COLO829 (cell line): ENCODE data around the gene WSCD1.

ENCODE experiments used
- DNase-seq: peaks from one replicate; pipeline ENCODE4 v3.0.0; 2012; ENCODE audit warnings: low spot score

WSCD1 gene

GRCh38 chr17:6160911-6161855 lies 91.0 kb downstream of the WSCD1 start:
- no peak for DNase-seq

- DNase-seq = no peak
Measured at GRCh38 chr17:6162216-6162615, 92.0 kb downstream of the WSCD1 start.

- no peak for DNase-seq
Measured at GRCh38 chr17:6162892-6163291, 92.7 kb downstream of the WSCD1 start.

- DNase-seq = no peak
Measured at GRCh38 chr17:6163612-6164333, 93.6 kb downstream of the WSCD1 start.

GRCh38 chr17:6164996-6165395 lies 94.8 kb downstream of the WSCD1 start:
- no peak for DNase-seq

GRCh38 chr17:6165806-6166205 lies 95.6 kb downstream of the WSCD1 start:
- DNase-seq = no peak

GRCh38 chr17:6166492-6167179 lies 96.5 kb downstream of the WSCD1 start:
- no peak for DNase-seq

- DNase-seq = no peak
Measured at GRCh38 chr17:6168296-6168695, 98.1 kb downstream of the WSCD1 start.

GRCh38 chr17:6170349-6170748 lies 100.2 kb downstream of the WSCD1 start:
- DNase-seq = no peak

GRCh38 chr17:6172642-6173330 lies 102.6 kb downstream of the WSCD1 start:
- DNase-seq = no peak

GRCh38 chr17:6173653-6174052 lies 103.5 kb downstream of the WSCD1 start:
- no peak for DNase-seq
